Left forelimb (tissue), 1 donor: Measurements from ENCODE around the gene IRGQ.
"Not testable (repeated sequence)": the region's sequence is repeated elsewhere in the genome, so short reads cannot be mapped to it uniquely, and the experiment has no call there.

Experiments used
- DNase-seq: peaks from one replicate; pipeline ENCODE4 v3.0.0-alpha.2; 2018; ENCODE audit warnings: low spot score

IRGQ gene

DNA sequence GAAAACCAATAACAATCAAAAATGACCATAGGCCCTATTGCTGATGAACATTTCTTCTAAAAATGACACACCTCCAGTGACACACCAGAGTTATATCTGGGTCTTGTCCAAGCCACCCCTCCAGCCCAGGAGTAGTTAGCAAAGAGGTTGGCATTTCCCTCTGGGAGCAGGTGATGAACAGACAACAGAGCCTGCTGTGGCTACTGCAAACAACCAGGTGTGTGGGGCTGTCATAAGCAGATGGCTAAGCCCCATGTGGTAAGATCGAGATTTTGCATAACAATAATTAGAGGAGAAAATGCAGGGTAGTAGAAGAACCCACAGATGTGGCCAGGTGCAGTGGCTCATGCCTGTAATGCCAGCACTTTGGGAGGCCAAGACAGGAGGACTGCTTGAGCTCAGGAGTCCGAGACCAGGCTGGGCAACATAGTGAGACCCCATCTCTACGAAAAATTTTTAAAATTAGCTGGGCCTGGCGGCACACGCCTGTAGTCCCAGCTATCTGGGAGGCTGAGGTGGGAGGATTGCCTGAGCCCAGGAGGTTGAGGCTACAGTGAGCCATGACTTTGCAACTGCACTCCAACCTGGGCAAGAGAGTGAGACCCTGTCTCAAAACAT lies 25.7 kb downstream of the IRGQ start:
- DNase-seq = no peak

DNA sequence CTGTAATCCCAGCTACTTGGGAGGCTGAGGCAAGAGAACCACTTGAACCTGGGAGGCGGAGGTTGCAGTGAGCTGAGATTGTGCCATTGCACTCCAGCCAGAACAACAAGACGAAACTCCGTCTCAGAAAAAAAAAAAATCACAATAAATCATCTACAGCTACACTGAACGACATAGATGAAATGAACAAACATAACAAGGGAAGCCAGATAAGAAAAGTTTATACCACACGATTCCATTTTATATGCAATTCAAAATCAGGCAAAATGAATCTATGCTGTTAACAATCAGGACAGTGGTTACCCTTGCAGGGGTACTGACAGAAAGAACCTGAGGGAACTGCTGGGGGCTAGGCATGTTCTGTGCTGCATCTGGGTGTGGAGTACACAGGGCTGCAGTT lies 26.3 kb downstream of the IRGQ start:
- no peak for DNase-seq

- DNase-seq = no peak
These were observed 31.1 kb downstream of the IRGQ start for GRCh38 chr19:43564800-43565199.

DNA sequence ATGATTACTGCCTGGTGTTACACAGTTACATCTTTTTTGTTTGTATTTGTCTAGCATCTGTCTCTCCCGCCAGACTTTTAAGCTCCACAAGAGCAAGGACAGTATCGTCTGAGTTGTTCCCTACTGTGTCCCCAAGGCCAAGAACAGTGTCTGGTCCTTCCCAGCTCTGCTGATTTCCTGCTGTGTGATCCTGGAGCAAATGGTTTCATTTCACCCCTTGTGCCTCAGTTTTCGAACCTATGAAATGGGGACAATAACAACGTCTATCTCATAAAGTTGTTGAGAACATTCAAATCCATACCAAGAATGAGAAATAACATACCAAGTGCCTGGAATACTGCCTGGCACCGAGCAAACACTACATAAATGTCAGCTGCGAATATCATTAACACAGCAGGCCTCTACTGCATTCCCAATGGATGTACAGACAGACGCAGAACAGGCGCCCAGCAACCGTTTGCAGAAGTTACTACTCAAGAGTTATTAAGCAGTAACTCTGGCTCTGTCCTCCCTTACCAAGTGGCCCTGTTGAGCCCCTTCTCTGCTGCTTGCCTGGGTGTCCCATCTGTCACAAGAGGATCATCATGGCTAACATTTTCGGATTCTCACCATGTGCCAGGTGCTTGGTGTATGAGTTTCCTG lies 32.0 kb downstream of the IRGQ start:
- DNase-seq = no peak

DNA sequence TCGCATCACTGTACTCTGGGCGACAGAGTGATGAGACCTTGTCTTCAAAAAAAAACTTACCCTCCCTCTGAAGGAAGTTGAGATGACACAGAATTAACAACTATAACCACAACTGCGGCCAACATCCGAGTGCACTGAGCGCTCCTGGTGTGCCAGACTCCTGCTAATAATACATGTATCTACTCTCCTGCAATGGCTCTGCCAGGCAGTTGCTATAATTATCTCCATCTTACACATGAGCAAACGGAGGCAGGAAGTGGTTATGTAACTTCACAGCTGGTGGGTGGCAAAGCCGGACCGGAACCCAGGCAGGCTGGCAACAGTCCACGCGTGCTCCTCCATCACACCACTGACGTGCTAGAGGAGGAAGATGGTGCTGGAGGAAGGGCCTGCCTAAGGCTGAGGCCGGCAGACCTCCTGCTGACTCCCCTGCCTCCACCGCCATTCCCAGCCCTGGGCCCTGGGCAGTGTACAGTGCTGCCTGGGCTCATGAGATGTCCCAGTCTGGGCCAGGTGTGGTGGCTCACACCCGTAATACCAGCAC lies 33.2 kb downstream of the IRGQ start:
- DNase-seq = no peak

DNA sequence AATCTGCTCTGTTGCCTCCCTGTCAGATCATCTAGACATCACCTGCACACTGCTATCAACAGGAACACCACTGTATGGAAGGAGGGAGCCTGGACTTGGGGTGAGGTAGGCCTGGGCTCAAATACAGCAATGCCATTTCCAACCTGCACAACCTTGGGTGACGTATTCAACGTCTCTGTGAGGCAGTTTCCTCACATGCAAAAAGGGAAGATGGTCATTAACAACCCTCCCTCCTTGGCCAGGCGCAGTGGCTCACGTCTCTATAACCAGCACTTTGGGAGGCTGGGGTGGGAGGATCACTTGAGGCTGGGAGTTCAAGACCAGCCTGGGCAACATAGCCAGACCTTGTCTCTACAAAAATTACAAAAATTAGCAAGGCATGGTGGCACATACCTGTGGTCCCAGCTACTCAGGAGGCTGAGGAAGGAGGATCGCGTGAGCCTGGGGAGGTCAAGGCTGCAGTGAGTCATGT lies 33.7 kb downstream of the IRGQ start:
- no peak for DNase-seq

GRCh38 chr19:43561139-43561970 lies 34.6 kb downstream of the IRGQ start:
- no peak for DNase-seq

GRCh38 chr19:43560687-43561086 lies 35.2 kb downstream of the IRGQ start:
- no peak for DNase-seq

DNA sequence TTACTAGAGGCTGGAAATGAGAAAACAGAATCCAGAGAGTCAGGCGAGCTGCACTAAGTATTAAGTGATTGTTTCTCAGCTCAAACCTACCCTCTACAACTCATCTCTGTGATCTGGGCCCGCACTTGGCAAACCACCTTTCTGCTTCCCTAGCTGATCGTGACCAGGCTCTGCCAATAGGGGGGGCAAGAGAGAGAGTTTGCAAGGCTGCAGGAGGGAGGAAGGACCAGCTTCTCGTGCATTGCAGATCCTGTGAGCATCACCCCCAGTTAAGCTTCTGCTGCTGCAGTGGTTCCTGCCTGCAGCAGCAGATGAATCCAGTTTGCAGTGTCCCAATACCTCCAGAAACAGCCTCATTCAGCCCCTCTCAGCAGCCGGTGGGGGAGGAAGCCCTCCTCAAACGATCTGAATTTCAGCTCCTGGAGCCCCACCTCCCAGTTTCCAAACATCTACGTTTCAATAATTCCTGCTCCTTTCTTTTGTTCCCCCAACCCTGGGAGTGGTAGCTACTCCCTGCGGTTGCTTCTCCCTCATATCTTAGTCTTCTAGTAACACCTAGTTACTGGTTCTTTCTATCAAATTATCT lies 40.7 kb downstream of the IRGQ start:
- DNase-seq = no peak

DNA sequence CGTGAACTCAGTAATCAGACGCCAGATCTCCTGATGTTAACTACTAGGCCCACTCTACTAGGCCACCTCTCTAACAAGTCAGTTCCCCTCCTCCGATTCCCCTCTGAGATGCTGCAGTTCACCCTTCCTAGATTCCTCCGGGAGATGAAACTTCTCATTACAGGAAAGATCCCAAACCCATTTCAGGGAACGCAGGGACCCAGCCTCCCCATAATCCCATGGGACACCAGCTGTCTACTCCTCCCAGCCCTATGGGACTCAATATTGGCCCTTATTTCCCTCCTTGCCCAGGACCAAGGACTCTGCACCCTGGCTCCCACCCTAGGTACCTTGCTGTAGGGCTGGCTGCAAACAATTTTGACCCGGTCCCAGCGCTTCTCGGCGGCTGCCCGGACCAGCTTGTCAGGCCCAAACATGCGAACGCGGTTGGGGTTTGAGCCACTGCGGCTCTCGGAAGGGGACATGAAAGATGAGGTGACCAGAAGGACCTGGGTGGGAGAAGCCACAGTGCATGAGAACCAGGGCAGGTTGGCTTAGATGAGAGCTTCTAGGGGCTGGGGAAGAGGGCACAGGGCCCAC lies 41.5 kb downstream of the IRGQ start:
- DNase-seq = no peak

- DNase-seq = no peak
These were observed 42.3 kb downstream of the IRGQ start for GRCh38 chr19:43553656-43554055.

DNA sequence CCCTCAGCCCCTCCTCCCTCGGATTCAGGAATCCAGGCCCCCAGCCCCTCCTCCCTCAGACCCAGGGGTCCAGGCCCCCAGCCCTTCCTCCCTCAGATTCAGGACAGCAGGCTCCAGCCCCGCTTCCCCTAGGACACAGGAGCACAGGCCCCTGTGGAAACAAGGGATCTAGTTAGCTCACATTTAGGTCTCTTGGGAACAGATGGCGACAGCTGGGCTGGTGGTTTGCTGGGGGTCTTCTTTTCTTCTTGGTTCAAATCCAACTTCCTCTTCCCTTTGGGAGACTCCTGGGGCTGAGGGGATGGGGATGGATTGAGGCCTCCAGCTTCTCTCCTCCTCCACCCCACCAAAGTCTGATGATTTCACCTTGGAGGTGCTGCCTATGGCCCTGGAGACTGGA lies 43.3 kb downstream of the IRGQ start:
- no peak for DNase-seq

DNA sequence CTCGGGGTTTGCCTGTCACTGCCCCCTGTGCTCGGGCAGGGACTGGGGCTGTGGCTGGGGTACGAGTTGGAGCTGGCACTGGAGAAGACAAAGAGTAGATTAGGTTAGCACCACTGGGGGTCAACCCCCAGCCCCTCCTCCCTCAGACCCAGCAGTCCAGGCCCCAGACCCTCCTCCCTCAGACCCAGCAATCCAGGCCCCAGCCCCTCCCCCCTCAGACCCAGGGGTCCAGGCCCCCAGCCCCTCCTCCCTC lies 43.8 kb downstream of the IRGQ start:
- DNase-seq = no peak

DNA sequence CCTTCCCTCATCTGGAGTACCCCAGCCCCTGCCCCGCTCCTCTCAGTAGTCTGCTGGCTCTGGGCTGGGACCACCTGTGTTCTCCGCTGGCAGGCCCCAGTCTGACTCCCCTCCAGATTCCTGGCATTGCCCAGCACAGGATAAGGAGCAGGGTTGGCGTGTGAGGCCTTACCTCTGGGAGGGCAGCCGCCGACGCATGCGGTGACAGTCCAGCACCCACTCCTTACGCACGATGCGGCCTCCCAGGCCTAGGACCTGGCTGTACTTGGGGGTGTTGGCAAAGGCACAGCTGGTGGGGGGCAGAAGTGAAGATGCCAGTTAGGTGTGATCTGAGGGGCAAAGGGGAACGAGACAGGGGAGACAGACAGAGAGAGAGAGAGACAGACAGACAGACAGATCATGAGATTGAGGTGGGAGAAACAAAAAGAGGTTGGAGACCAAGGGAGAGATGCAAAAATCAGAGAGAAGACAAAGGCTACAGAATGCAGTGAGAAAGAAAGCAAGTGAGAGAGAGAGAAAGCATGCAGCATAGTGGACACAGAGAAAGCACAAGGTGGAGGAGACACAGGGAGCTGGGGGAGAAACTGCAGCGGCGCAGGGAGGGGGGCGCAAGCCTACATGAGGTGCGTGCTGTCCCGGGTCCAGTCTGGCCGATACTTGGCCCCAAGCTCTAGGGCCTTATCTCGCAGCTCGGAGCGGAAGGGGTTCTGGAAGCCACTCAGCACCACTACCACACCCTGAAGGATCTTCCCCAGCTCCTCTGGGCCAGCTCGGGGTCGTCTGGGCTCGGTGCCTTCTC lies 44.3 kb downstream of the IRGQ start:
- DNase-seq = no peak

DNA sequence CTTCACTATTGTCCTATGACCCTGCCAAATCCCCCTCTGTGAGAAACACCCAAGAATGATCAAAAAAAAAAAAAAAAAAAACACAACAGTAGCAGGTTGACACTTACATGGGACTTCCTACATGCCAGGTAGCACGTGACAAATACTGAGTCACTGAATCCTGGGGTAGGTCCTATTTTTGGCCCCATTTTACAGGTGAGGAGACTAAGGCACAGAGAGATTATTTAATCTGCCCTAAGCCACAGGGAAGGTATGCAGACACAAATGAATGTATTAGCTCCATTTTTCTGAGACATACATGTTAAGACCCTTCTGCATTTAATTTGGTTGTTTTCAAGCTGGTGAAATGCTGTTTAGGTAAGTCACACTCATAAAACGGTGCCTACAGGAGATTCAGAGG lies 47.2 kb downstream of the IRGQ start:
- no peak for DNase-seq

- DNase-seq = not testable (repeated sequence)
These were observed 48.0 kb downstream of the IRGQ start for GRCh38 chr19:43547926-43548325.

DNA sequence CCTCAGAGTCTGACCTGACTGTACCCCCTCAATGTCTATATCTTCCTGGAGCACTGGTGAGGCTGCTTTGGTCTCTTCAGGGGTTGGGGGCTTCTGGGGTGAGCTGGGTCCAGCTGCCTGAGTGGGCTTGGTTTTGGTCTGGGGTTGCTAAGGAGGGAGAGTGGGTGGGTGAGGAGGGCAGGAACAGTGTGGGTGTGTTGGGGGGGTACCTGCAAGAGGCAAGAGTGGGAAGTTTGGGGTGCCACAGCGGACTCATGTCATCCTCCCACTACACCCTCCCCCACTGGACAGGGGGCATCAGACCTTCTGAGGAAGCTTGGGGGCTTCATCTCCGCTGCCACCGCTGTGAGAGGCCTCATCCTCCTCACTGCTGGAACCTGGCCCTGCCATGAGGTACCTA lies 49.4 kb downstream of the IRGQ start:
- DNase-seq = no peak

- DNase-seq = no peak
These were observed 50.0 kb downstream of the IRGQ start for GRCh38 chr19:43545981-43546380.

- DNase-seq = no peak
These were observed 50.7 kb downstream of the IRGQ start for GRCh38 chr19:43545276-43545675.

DNA sequence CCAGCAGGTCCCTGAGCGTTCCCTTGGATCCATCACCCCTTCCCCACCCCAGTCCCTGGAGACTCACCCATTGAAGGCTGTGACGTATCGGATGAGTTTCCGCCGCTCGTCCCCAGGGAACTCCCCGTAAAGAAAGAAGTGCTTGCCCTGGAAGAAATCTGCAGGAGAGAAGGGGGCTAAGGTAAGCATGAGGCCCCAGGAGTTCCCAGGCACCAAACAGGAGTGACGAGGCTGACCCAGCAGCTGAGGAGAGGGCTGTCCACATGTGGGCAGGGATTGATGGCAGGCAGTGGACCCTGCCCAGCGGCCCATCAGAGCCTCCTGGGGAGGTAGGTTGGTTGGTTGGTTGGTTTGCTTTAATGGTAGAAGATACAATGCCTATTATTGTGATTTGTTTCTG lies 51.9 kb downstream of the IRGQ start:
- no peak for DNase-seq

DNA sequence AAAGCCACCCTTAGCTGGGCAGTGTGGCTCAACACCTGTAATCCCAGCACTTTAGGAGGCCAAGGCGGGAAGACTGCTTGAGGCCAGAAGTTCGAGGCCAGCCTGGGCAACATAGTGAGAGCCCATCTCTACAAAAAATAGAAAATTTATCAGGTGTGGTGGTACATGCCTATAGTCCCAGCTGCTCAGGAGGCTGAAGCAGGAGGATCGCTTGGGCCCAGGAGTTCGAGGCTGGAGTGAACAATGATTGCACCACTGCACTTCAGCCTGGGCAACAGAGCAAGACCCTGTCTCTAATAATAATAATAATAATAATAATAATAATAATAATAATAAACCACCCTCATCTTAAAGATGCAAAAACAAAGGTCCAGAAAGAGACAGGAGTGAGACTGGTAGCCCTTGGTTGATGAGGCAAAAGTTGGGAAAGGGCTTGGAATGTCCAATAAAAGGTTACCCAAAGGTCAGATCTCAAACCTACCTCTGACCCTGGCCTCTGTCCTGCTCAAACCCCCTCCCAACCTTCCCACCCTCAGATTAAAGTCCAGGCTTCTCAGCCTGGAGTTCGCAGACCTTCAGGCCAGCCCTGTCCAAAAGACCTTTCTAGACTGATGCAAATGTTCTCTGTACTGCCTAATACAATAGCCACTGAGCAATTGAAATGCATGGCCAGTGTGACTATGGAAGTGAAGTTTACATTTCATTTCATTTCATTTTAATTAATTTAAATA lies 53.8 kb downstream of the IRGQ start:
- DNase-seq = no peak
